ENCODE measurements around the gene CDK2AP2. TPM values are rescaled to one million over a fixed set of nuclear protein-coding genes. Genes with fewer than 3 reads are reported as not detected.

CDK2AP2 gene
- total and polyA plus RNA-seq, 2 donors (not counting 1 experiment from before 2014, with no cell fraction given), result 62.7 to 112 TPM

GRCh38 chr11:67499808-67500483, 8.0 kb downstream of the CDK2AP2 start:
- intact Hi-C loops (cut with micrococcal nuclease), result no loop called here
- DNase-seq, result no peak
- no peak overlapping the region for H3K4me3 Mint-ChIP-seq
- peaks cover 57% of the 10 kb centered on the region for H4K20me1 ChIP-seq (ENCODE audit: control insufficient read depth, insufficient read depth, low read length, poor library complexity, severe bottlenecking)
- 97% methylated on average over 20 of the region's 26 CpGs for WGBS (ENCODE audit: insufficient coverage)
- no peak overlapping the region for H3K27ac ChIP-seq (ENCODE audit: low read length in 2 of 2)
- no peak for ATAC-seq (ENCODE audit: low read depth)
- no peak overlapping the region for H3K4me2 ChIP-seq (replicated peaks; ENCODE audit: low read depth, low read length, poor library complexity, severe bottlenecking)
- no peak overlapping the region for H3K9ac ChIP-seq (ENCODE audit: low read length)
- H3K79me2 ChIP-seq (ENCODE audit: control insufficient read depth, insufficient read depth, low read length), result peaks cover 38% of the 10 kb centered on the region
- CTCF ChIA-PET, result no interaction called here
- peaks cover 0 to 77% of the 10 kb centered on the region in 2 experiments for H3K36me3 ChIP-seq (replicated peaks in 1 of 2; ENCODE audit: control extremely low read depth in 1 of 2, control insufficient read depth in 1 of 2, extremely low read depth in 1 of 2, insufficient read depth in 2 of 2, low read length in 1 of 2)
- H3K4me1 Mint-ChIP-seq, result peaks cover 20% of the 10 kb centered on the region
- H3K27me3 ChIP-seq (replicated peaks in 1 of 4; ENCODE audit: control extremely low read depth in 1 of 4, control insufficient read depth in 3 of 4, insufficient read depth in 4 of 4, low read length in 3 of 4), result no peaks in the 10 kb centered on the region
- POLR2A ChIA-PET, result interaction anchor here (0.5 kb wide), 1 partner anchor 79 kb away, joined by 4 read pairs; no protein-coding TSS in a partner anchor
- H2AFZ ChIP-seq (ENCODE audit: insufficient read depth, low read depth, low read length, poor library complexity, severe bottlenecking), result no peak overlapping the region
- no peak overlapping the region for H3K27ac Mint-ChIP-seq
- no peaks in the 10 kb centered on the region for H3K27me3 Mint-ChIP-seq
- H3K9me3 ChIP-seq (ENCODE audit: control extremely low read depth in 1 of 3, control insufficient read depth in 2 of 3, insufficient read depth in 1 of 3, low read length in 2 of 3), result no peaks in the 10 kb centered on the region
- peaks cover 11 to 16% of the 10 kb centered on the region in 2 donors for H3K4me1 ChIP-seq (ENCODE audit: control insufficient read depth in 2 of 2, insufficient read depth in 2 of 2, low read length in 2 of 2)
- no peaks in the 10 kb centered on the region for H3K9me3 Mint-ChIP-seq (ENCODE audit: insufficient read depth)
- TF ChIP-seq EZH2 (IDR thresholded peaks at IDR 0.05; ENCODE audit: borderline replicate concordance, insufficient read depth, low read depth, low read length, poor library complexity, severe bottlenecking) (no peak), CTCF (IDR thresholded peaks at IDR 0.05) (no peak)
- H3K4me3 ChIP-seq (ENCODE audit: control extremely low read depth in 1 of 5, extremely low read depth in 1 of 5, insufficient read depth in 1 of 5, low read depth in 2 of 5, low read length in 4 of 5), result no peak overlapping the region

- TF ChIP-seq CTCF (IDR thresholded peaks at IDR 0.05), result no peak
- TF ChIP-seq EZH2 (IDR thresholded peaks at IDR 0.05; ENCODE audit: borderline replicate concordance, insufficient read depth, low read depth, low read length, poor library complexity, severe bottlenecking), result no peak
- H3K4me2 ChIP-seq (replicated peaks; ENCODE audit: low read depth, low read length, poor library complexity, severe bottlenecking), result no peak overlapping the region
- CTCF ChIA-PET, result no interaction called here
- no peak overlapping the region for H3K4me3 Mint-ChIP-seq
- DNase-seq (no peak), ATAC-seq (ENCODE audit: low read depth) (no peak)
- H3K9ac ChIP-seq (ENCODE audit: low read length), result no peak overlapping the region
- peaks cover 27% of the 10 kb centered on the region for H3K79me2 ChIP-seq (ENCODE audit: control insufficient read depth, insufficient read depth, low read length)
- H3K27me3 Mint-ChIP-seq, result no peaks in the 10 kb centered on the region
- H3K4me1 ChIP-seq (ENCODE audit: control insufficient read depth in 2 of 2, insufficient read depth in 2 of 2, low read length in 2 of 2), result peaks cover 6 to 8% of the 10 kb centered on the region in 2 donors
- H2AFZ ChIP-seq (ENCODE audit: insufficient read depth, low read depth, low read length, poor library complexity, severe bottlenecking), result no peak overlapping the region
- H4K20me1 ChIP-seq (ENCODE audit: control insufficient read depth, insufficient read depth, low read length, poor library complexity, severe bottlenecking), result peaks cover 45% of the 10 kb centered on the region
- peaks cover 0 to 83% of the 10 kb centered on the region in 2 experiments for H3K36me3 ChIP-seq (replicated peaks in 1 of 2; ENCODE audit: control extremely low read depth in 1 of 2, control insufficient read depth in 1 of 2, extremely low read depth in 1 of 2, insufficient read depth in 2 of 2, low read length in 1 of 2)
- no peak overlapping the region for H3K4me3 ChIP-seq (ENCODE audit: control extremely low read depth in 1 of 5, extremely low read depth in 1 of 5, insufficient read depth in 1 of 5, low read depth in 2 of 5, low read length in 4 of 5)
- no peaks in the 10 kb centered on the region for H3K9me3 ChIP-seq (ENCODE audit: control extremely low read depth in 1 of 3, control insufficient read depth in 2 of 3, insufficient read depth in 1 of 3, low read length in 2 of 3)
- WGBS (ENCODE audit: insufficient coverage), result 97% methylated on average over 21 of the region's 21 CpGs
- no peaks in the 10 kb centered on the region for H3K9me3 Mint-ChIP-seq (ENCODE audit: insufficient read depth)
- POLR2A ChIA-PET, result no interaction called here
- H3K27me3 ChIP-seq (replicated peaks in 1 of 4; ENCODE audit: control extremely low read depth in 1 of 4, control insufficient read depth in 3 of 4, insufficient read depth in 4 of 4, low read length in 3 of 4), result no peaks in the 10 kb centered on the region
- H3K4me1 Mint-ChIP-seq, result peaks cover 10% of the 10 kb centered on the region
- H3K27ac ChIP-seq (ENCODE audit: low read length in 2 of 2), result no peak overlapping the region
- intact Hi-C loops (cut with micrococcal nuclease), result no loop called here
- H3K27ac Mint-ChIP-seq, result no peak overlapping the region
Measured at GRCh38 chr11:67498544-67498972, 9.4 kb downstream of the CDK2AP2 start.
